ENCODE results near the gene GCLC.

DNA sequence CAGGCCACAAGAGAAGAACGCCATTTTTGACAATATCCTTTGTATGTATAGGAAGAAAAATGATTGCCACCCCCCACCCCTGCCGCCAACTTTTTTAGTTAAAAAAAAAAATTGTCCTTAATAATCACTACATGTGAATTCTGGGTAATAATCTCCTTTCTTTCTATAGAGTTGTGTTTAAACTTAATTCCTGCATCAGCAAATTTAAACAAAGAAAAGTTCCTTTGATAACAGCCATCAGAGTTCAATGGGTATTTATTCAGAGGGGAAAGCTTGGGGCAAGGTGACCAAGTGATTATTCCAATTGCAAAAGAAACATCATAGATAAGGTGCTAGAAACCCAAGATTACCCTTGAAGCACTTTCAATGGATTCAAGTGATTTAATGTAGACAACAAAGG lies 47.0 kb downstream of the GCLC start:
- TF ChIP-seq POLR2A (IDR thresholded peaks at IDR 0.05) = no peak
- TF ChIP-seq, protein P1, sequence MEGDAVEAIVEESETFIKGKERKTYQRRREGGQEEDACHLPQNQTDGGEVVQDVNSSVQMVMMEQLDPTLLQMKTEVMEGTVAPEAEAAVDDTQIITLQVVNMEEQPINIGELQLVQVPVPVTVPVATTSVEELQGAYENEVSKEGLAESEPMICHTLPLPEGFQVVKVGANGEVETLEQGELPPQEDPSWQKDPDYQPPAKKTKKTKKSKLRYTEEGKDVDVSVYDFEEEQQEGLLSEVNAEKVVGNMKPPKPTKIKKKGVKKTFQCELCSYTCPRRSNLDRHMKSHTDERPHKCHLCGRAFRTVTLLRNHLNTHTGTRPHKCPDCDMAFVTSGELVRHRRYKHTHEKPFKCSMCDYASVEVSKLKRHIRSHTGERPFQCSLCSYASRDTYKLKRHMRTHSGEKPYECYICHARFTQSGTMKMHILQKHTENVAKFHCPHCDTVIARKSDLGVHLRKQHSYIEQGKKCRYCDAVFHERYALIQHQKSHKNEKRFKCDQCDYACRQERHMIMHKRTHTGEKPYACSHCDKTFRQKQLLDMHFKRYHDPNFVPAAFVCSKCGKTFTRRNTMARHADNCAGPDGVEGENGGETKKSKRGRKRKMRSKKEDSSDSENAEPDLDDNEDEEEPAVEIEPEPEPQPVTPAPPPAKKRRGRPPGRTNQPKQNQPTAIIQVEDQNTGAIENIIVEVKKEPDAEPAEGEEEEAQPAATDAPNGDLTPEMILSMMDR (IDR thresholded peaks at IDR 0.05) = no peak

All from testis (tissue), 2 donors.